IPS-NIHi7 (cell line): ENCODE results near the gene PIK3C2A.
"Not testable (repeated sequence)": the region's sequence is repeated elsewhere in the genome, so short reads cannot be mapped to it uniquely, and the experiment has no call there.

Experiments used
- DNase-seq: peaks from one replicate; pipeline ENCODE4 v3.0.0; 2012; ENCODE audit warnings: mixed read lengths; ENCODE audit errors: extremely low spot score

PIK3C2A gene

GRCh38 chr11:17207317-17208256 lies at the start of gene PIK3C2A:
Gene PIK3C2A (minus strand): TSS chr11:17207986. CDS start chr11:17169741, 38,245 bp downstream.
- peak; percentile 97 for DNase-seq

GRCh38 chr11:17257196-17257595 lies 49.4 kb upstream of the PIK3C2A start:
- DNase-seq: no peak

GRCh38 chr11:17256512-17256911 lies 48.7 kb upstream of the PIK3C2A start:
- DNase-seq: no peak

- DNase-seq: no peak
These were observed 44.9 kb upstream of the PIK3C2A start for GRCh38 chr11:17252704-17253103.

GRCh38 chr11:17250561-17251350 lies 43.0 kb upstream of the PIK3C2A start:
- DNase-seq: no peak

- no peak for DNase-seq
These were observed 36.3 kb upstream of the PIK3C2A start for GRCh38 chr11:17244046-17244445.

- not testable (repeated sequence) for DNase-seq
These were observed 35.2 kb upstream of the PIK3C2A start for GRCh38 chr11:17242954-17243353.

- no peak for DNase-seq
These were observed 33.0 kb upstream of the PIK3C2A start for GRCh38 chr11:17240780-17241179.

- DNase-seq: not testable (repeated sequence)
These were observed 32.1 kb upstream of the PIK3C2A start for GRCh38 chr11:17239927-17240326.

GRCh38 chr11:17238377-17238776 lies 30.6 kb upstream of the PIK3C2A start:
- DNase-seq: no peak

GRCh38 chr11:17233101-17233500 lies 25.3 kb upstream of the PIK3C2A start:
- no peak for DNase-seq

GRCh38 chr11:17230867-17231851 lies 23.4 kb upstream of the PIK3C2A start:
- DNase-seq: no peak

GRCh38 chr11:17229481-17230152 lies 21.8 kb upstream of the PIK3C2A start:
- DNase-seq: no peak

- DNase-seq: not testable (repeated sequence)
These were observed 20.6 kb upstream of the PIK3C2A start for GRCh38 chr11:17228186-17228925.

- no peak for DNase-seq
These were observed 16.9 kb upstream of the PIK3C2A start for GRCh38 chr11:17224727-17225126.

GRCh38 chr11:17221968-17222367 lies 14.2 kb upstream of the PIK3C2A start:
- DNase-seq: no peak

GRCh38 chr11:17219016-17219415 lies 11.2 kb upstream of the PIK3C2A start:
- no peak for DNase-seq

- no peak for DNase-seq
These were observed 10.6 kb upstream of the PIK3C2A start for GRCh38 chr11:17218403-17218802.

- no peak for DNase-seq
These were observed 9.6 kb upstream of the PIK3C2A start for GRCh38 chr11:17217401-17217800.

GRCh38 chr11:17214338-17214737 lies 6.6 kb upstream of the PIK3C2A start:
- DNase-seq: no peak
